C1 segment of cervical spinal cord (tissue), 14 donors: ENCODE data around the gene UQCR11.
A peak's percentile ranks its signal among the peaks of the same experiment; 100 is the strongest.

Experiments used
- DNase-seq, 14 donors: peaks; one replicate each; lab custom pipeline; 2025; lab: John Stamatoyannopoulos, UW

The UQCR11 gene

DNA sequence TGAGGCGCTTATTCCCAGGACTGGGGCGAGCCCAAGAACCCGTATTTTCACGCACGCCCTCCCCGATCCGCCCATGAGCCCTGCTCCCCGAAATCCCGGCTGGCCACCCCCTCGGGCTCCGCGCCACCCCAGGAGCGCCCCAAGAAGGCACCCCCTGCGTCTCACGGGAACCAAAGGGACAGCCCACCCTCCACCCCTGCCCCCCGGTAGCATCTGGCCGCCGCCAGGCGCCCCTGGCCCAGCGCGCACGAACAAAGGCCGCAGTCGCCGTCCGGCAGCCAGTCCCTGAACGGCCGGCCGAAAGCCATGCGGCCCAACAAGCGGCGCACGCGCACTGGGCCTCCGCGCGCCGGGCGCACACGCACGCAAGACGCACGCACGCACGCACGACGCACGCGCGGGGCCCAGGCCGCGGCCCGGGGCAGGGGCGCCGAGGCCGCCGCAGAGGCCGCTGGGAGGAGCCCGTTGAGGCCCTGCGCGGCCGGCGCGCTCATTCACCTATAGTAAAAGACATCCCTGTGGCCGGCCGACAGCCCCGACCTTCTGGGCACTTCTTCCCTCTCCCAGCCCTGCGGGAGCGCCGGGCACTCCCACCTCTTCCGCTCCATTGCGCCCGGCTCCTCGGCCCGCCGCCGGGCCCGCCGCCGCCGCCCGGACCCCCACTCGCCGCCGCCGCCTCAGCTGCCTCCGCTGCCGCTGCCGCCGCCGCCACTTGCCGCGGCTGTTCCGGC lies 13.1 kb downstream of the UQCR11 start:
- DNase-seq, result peak in 13 of 14 donors; percentile 24 to 89 (median 68)

- DNase-seq, result no peak
These were observed 13.7 kb downstream of the UQCR11 start for GRCh38 chr19:1591421-1592023.

GRCh38 chr19:1590641-1591397 lies 14.4 kb downstream of the UQCR11 start:
- DNase-seq, result no peak

GRCh38 chr19:1587872-1588271 lies 17.4 kb downstream of the UQCR11 start:
- DNase-seq, result no peak

GRCh38 chr19:1585243-1585580 lies 20.1 kb downstream of the UQCR11 start:
- no peak for DNase-seq

GRCh38 chr19:1584500-1585242 lies 20.6 kb downstream of the UQCR11 start:
- DNase-seq, result no peak

- DNase-seq, result no peak
These were observed 23.1 kb downstream of the UQCR11 start for GRCh38 chr19:1582201-1582600.

GRCh38 chr19:1580957-1581356 lies 24.3 kb downstream of the UQCR11 start:
- no peak for DNase-seq

- no peak for DNase-seq
These were observed 24.9 kb downstream of the UQCR11 start for GRCh38 chr19:1580382-1580781.

DNA sequence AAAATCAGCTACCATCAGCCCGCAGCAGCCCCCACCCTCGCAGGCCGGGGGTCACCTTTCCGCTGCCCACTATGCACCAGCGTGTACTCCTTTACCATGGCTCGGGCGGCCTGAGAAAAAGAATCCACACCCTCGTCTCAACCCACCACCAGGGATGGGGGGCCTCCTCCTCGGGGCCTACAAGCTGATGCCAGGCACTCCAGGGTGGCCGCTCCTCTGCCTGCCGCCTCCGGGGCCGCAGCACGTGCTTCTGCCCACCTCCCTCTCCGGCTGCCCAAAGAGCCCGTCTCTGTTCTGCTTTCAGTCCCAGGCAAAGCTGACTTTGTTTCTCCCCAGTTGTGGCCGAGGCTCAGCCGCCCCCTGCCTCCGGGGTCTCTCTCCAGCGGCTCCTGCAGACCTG lies 26.0 kb downstream of the UQCR11 start:
- no peak for DNase-seq

- no peak for DNase-seq
These were observed 27.2 kb downstream of the UQCR11 start for GRCh38 chr19:1577929-1578618.

GRCh38 chr19:1577090-1577928 lies 28.0 kb downstream of the UQCR11 start:
- DNase-seq, result no peak

DNA sequence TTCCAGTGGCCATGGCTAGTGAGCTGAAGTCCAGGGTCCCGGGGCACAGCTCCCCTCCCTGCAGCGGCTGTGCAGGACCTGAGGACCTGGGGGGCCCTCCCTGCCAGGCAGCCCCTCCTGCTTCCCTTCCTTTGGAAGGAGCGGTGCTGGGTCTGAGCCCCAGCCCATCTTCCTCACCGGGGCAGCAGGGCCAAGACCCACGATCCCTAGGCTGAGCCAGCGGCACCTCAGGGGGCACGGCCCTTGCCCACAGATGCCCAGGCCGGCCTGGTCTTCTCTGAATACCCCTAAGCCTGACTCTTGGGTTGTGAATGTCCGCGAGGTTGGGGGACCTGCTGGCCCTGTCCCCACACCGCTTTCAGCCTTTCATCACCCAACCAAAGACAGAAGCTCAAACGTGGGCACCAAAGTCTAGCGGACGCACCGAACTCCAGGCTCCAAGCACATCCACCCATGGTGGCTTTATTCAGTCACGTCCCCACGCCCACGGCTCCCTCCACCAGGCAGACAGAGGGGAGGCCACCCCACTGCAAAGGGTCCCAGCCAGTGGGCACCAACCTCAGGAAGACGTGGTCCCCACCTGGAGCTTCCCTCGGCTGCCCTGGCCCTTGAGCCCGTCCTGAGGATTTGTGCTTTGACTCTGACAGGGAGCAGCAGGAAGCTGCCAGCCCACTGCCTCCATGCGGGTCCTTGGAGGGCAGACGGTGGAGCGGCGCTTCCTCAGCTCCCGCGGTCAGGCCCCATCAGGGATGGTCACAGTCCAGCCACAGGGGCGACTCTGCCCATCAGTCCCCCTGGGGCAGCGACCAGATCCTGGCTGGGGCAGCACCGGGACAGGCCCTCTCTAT lies 28.8 kb downstream of the UQCR11 start:
- DNase-seq, result no peak

DNA sequence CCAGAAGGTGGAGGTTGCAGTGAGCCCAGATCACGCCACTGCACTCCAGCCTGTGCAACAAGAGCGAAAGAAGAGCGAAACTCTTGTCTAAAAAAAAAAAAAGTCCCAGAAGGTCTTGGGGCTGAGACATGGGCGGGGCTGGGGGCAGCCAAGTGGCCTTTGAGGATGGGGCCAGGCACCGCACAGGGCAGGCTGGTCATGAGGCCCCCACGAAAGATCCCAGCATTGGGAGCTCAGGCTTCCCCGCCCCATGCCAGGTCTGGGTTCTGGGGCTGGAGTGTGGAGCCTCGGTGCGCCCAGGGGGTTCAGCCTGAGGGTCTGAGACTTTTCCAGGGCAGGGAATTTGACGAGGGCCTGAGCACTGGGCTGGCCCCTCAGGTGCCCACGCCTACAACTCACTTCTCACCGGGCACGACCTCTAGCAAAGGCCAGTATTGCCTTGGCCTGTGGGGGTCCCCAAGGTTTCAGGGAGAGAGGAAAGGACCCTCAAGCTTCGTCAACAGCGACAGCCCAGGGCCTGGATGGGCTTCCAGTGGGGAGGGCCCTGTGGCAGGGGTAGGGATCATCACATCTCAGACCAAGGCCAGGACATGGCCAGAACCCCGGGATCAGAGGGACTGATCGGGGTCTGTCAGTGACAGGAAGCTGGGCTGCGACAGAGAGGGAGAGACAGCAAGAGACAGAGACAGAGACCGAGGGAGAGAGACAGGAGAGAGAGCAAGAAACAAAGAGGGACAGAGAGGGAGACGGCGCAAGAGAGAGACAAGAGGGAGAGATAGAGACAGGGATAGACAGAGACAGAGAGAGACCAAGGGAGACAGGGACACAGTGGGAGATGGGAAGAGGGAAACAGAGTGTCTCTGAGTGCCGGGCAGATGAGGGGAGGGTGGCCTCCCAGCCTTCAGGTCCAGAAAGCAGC lies 29.7 kb downstream of the UQCR11 start:
- DNase-seq, result no peak

GRCh38 chr19:1574354-1575136 lies 30.7 kb downstream of the UQCR11 start:
- DNase-seq, result no peak

- DNase-seq, result no peak
These were observed 32.5 kb downstream of the UQCR11 start for GRCh38 chr19:1572795-1573194.

DNA sequence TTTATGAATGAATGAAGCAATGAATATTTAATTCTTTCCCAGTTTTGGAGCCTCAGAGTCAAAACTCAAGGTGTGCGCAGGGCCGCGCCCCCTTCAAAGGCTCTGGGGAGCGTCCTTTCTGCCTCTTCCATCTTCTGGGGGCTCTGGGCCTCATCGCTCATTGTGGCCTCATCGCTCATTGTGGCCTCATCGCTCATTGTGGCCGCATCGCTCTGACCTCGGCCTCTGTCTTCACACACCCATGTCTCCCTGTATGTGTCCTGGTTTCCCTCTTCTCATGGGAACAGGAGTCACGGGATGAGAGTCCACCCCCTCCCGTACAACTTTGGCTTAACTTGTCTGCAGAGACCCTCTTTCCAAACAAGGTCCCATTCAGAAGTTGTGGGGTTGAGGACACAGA lies 33.9 kb downstream of the UQCR11 start:
- no peak for DNase-seq

- no peak for DNase-seq
These were observed 34.4 kb downstream of the UQCR11 start for GRCh38 chr19:1570836-1571235.
